ENCODE data around the gene TSEN34.
"Not testable (repeated sequence)": the region's sequence is repeated elsewhere in the genome, so short reads cannot be mapped to it uniquely, and the experiment has no call there.

Gene TSEN34

GRCh38 chr19:54179262-54179852 is 11.8 kb upstream of the TSEN34 start:
- H3K4me3 ChIP-seq (ENCODE audit: low read length) = no peak overlapping the region
- TF ChIP-seq CTCF (conservative IDR thresholded peaks at IDR 0.05; ENCODE audit: low read depth, low read length) = no peak
- DNase-seq (ENCODE audit: low read depth) = no peak

- DNase-seq (ENCODE audit: low read depth) = peak; percentile 54
- peak; percentile 63 for TF ChIP-seq CTCF (conservative IDR thresholded peaks at IDR 0.05; ENCODE audit: low read depth, low read length)
- no peak overlapping the region for H3K4me3 ChIP-seq (ENCODE audit: low read length)
Measured at GRCh38 chr19:54179921-54180461, 11.1 kb upstream of the TSEN34 start.

GRCh38 chr19:54180691-54181091 is 10.4 kb upstream of the TSEN34 start:
- no peak overlapping the region for H3K4me3 ChIP-seq (ENCODE audit: low read length)
- no peak for DNase-seq (ENCODE audit: low read depth)
- no peak for TF ChIP-seq CTCF (conservative IDR thresholded peaks at IDR 0.05; ENCODE audit: low read depth, low read length)

- H3K4me3 ChIP-seq (ENCODE audit: low read length); DNase-seq (ENCODE audit: low read depth): not testable (repeated sequence)
Measured at GRCh38 chr19:54181894-54182293, 9.2 kb upstream of the TSEN34 start.

GRCh38 chr19:54183431-54183830 is 7.7 kb upstream of the TSEN34 start:
- no peak overlapping the region for H3K4me3 ChIP-seq (ENCODE audit: low read length)
- DNase-seq (ENCODE audit: low read depth) = no peak
- no peak for TF ChIP-seq CTCF (conservative IDR thresholded peaks at IDR 0.05; ENCODE audit: low read depth, low read length)

GRCh38 chr19:54186351-54186750 is 4.8 kb upstream of the TSEN34 start:
- TF ChIP-seq CTCF (conservative IDR thresholded peaks at IDR 0.05; ENCODE audit: low read depth, low read length) = no peak
- no peak overlapping the region for H3K4me3 ChIP-seq (ENCODE audit: low read length)
- DNase-seq (ENCODE audit: low read depth) = no peak

GRCh38 chr19:54186934-54187381 is 4.2 kb upstream of the TSEN34 start:
- no peak for DNase-seq (ENCODE audit: low read depth)
- H3K4me3 ChIP-seq (ENCODE audit: low read length) = no peak overlapping the region
- no peak for TF ChIP-seq CTCF (conservative IDR thresholded peaks at IDR 0.05; ENCODE audit: low read depth, low read length)

Data from retinal pigment epithelial cell (primary cell).